ACHN (cell line): Measurements from ENCODE around the gene MYH7.

ENCODE experiments used
- DNase-seq: peaks from one replicate; pipeline ENCODE4 v3.0.0-alpha.2; 2015
- in situ Hi-C: cut with HindIII; loops from 2 replicates; pipeline ENCODE4 v1.10.0; 2017; ENCODE audit warnings: low sequenced_read_pairs, low pct_ligation_motif_present, low pct_unique_long_range_greater_than_20kb

MYH7 gene

DNA sequence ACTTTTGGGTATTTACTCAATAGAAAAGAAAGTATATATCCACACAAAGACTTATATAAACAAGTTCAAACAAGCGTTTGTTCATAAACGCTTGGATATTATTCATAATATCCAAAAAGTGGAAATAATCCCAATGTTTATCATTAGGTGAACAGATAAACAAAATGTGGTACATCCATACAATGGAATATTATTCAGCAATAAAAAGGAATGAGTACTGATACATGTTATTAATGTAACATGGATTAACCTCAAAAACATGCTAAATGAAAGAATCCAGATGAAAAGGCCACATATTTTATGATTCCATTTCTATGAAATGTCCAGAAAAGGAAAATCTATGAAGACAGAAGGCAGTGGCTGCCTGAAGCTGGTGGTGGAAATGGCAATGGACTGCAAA, 16.8 kb upstream of the MYH7 start:
- in situ Hi-C loops = no loop called here
- no peak for DNase-seq

GRCh38 chr14:23450379-23450778, 14.9 kb upstream of the MYH7 start:
- in situ Hi-C loops = no loop called here

GRCh38 chr14:23449314-23449713, 13.9 kb upstream of the MYH7 start:
- in situ Hi-C loops = no loop called here
- no peak for DNase-seq

More at GRCh38 chr14:23450379-23450778, 14.9 kb upstream of the MYH7 start:
- no peak for DNase-seq

DNA sequence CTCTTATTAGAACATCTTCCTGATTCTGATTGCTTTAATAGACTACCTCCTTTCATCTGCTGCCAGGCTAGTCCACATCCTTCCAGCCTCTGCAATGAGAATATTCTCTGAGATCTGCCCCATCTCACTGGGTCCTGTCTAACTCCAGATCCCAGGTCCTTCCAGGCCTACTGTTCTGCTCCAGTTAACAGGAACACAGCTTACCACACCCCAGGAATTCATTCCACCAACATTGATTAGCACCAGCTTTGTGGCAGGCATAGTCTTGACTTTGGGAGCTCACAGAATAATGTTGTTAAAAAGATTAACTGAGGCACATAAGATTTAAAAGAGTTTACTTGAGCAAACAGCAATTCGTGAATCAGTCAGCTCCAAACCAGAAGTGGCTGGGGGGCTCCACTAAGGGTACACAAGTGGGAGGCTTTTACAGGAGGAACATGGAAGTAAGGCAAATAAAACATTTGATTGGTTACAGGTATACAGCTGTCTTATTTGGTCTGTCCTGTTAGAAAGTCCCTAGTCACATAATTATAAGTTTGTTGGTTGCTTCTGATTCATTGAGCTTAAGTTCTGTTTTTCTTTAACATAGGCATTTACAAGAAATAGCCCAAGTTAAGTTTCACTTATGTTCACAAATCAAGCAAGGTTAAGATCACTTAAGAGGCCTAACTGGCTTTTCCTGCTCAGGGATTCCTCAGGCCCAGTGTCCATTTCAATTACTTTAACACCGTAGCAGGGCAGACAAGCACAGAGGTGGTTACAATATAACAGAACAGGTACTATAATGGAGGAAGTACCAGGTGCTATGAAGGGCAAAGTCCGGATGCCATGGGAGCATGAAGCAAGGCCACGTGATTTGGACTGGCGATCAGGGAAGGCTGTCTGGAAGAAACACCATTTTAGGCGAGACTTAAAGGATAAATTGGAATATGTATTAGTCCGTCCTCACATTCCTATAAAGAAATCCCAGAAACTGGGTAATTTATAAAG, 12.2 kb upstream of the MYH7 start:
- DNase-seq = no peak
- in situ Hi-C loops = no loop called here

DNA sequence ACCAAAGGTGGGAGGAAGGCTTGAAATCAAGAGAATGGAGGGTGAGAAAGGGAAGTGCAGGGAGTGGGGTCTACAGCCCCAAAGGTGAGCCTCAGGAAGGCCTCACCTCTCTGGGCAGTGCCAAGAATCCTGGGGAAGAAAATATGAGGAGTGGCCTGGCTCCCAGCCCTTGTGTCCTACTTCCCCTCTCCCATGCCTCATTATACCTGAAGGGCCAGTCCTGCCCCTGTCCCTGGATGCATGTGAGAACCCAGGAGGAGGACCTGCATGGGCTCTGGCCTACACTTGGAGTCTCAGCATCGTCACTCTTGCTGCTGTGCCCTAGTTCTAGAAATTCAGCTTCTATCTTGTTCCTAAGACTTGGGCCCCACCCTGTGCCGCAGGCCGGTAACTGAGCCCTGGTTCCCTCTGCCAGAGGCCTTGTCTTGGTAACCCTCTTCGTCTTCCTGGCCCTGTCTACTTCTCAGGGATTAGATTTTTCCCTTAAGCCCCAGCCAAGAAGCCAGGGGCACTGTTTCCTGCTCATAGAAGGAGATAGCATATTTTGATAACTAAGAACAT, 10.9 kb upstream of the MYH7 start:
- no peak for DNase-seq
- in situ Hi-C loops = no loop called here

DNA sequence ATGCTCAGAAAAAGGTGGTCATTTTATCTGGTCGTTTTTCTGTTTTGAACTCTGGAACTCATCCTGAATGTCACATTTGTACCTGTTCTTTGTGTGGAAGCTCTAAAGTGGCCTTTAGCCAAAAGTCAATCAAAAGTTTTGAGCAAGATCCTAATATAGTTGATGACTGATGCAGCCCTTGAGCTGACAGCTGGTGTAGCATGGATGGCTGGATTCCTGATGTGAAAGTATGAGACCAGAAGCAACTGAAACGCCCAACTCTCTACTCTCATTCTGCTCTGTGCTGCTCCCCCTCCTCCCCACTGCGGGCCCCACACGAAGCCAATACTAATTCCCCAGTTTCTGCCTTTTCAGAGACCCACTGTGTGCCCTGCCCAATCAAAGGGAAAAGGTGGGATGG, 10.3 kb upstream of the MYH7 start:
- in situ Hi-C loops = no loop called here
- no peak for DNase-seq

GRCh38 chr14:23444314-23444713, 8.9 kb upstream of the MYH7 start:
- in situ Hi-C loops = no loop called here
- DNase-seq = no peak

- DNase-seq = no peak
- in situ Hi-C loops = no loop called here
Observed at GRCh38 chr14:23443881-23444280, 8.4 kb upstream of the MYH7 start.

GRCh38 chr14:23443411-23443812, 8.0 kb upstream of the MYH7 start:
- no peak for DNase-seq
- in situ Hi-C loops = no loop called here

GRCh38 chr14:23442721-23443356, 7.4 kb upstream of the MYH7 start:
- DNase-seq = no peak
- in situ Hi-C loops = no loop called here

GRCh38 chr14:23441076-23441475, 5.6 kb upstream of the MYH7 start:
- in situ Hi-C loops = no loop called here
- no peak for DNase-seq

DNA sequence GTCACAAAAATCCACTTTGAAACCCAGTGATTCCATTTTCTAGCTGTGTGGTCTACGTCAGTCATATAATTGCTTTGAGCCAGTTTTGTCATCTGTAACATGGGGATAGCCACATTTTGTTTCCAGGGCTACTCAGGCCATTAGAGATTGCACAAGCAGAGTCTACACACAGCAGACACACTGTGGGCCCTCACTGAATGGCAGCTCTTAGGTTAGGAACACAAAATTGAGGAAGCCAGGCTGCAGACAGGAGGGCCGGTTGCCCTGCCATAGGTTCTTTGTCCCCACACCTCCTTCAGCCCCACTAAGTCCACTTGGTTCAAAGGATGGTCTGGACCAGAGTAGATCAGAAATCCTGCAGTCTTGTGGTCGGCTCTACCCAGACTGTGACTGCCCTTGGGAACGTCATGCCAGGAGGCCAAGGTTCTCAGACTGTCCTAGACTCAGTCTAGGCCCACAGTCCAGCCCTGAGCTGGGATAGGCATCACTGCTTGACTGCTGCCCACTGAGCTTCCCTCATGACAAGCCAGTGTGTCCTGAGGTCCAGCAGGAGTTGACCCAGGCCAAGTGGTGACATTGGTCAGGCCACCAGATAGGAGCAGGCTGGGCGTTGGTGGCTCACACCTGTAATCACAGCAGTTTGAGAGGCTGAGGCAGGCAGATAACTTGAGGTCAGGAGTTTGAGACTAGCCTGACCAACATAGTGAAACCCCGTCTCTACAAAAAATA, 3.8 kb upstream of the MYH7 start:
- no peak for DNase-seq
- in situ Hi-C loops = no loop called here

DNA sequence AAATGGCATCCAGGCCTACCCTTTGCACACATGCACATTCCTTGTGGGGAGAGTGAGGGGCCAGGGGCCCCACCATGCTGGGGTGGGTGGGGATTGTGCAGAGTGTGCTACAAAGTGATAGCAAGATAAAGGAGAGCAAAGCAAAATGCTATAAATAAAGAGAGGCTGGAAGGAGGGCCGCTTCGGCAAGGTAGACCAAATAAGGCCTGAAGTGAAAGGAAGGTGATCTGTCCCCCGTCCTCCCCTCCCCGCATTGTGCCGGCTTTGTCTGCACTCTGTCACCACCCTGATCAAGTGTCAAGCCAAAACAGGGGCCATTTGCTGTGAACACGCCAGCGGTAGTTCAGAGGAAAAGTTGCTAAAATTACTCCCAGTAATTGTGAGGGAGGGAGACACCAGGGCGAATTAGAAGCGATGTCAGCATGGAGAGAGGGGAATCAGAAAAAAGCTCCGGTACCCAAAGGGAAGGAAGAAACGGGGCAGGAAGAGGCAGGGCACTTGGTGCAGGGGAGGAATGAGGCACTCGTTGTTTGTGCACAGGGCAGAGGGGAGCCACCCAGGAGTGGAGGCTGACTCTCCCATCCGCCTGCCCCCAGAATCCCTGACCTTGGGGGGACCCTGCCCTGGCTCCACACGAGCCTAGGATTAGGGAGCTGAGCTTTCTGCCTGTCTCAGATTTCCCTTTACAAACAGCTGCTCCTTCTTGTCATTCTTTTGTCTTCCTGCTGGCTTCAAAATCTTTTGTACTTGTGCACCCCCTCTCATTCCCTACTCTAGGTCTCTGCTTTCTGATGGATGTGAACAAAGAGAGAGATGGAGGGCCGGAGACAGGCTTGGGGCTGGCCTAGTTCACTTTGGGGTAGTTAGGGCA, 2.9 kb upstream of the MYH7 start:
- DNase-seq = no peak
- in situ Hi-C loops = no loop called here

DNA sequence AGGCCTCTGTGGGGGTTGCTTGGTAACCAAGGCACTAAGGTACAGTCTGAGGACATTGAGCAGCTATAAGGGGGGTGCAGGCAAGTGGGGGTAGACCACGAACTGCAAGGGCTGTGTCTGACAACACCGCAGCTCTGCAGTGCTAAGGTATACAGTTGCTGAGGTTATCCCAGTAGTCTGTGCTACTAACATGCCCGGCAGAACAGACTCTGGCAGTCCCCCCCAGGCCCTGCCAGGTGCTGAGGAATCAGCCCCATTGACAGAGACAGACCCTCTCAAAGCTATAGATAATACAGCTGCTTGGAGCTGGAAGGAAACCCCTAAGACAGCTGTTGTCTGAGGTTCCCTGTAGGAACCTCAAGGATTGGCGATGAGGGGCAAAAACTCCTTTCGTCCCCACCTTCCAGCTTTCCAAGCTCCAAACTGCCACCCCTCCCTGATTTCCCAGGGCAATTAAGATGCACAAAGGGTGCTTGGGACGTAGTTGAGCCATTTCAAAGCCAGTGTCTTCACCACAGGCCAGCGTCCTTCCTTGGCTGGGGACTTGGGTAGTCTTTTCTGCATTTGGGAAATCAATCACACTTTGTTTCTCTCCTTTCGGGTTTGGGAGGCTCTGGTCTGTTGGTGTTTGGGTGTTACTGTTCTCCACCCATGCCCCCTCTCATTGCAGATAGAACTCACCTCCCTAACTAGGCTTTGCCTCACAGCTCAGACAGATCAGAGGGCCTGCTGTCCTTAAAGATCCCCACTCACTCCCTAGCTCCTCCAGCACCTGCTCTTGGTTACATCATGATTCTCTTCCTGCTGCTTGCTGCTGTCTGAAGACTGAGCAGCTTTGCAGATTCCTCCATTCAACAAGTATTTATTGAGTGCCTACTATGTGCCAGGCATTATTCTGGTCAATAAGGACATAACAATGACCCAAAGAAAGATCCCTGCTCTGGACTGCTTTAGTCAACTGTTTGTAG, 2.0 kb upstream of the MYH7 start:
- in situ Hi-C loops = no loop called here
- no peak for DNase-seq

DNA sequence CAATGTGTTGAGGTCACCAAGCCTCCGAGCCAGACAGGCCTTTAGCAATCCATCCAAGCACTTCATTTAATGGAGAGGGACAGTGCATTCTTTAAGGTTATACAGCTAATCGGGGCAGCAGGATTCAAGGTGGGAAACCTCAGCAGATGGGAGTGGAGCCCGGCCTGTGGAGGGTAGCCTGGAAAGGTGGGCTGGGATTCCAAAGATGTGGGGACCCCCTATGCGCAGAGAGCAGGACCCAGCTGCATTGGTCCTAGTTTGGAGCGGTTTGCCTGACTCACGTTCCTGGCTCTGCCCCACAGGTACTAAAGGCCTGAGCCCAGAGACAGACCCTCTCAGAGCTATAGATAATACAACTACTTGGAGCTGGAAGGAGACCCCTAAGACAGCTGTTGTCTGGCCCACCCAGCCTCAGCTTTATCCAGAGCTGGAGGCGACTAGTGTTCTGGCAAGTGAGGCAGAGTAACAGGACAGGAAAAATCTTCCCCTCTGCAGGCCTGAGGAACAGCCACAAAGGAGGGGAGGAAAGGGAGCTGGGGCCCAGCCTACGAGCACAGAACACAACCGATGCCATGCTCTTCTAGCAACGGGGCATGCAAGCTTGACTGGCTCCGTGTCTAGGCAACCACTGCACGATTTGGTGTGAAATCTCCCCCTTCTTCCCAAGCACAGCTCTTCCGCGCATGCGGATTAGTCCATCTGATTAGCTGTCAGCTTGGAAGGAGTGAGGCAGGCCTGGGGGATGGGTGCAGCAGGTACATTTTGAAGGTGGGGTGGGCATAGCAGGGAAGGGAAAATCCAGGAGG, 1.1 kb upstream of the MYH7 start:
- no peak for DNase-seq
- in situ Hi-C loops = no loop called here

DNA sequence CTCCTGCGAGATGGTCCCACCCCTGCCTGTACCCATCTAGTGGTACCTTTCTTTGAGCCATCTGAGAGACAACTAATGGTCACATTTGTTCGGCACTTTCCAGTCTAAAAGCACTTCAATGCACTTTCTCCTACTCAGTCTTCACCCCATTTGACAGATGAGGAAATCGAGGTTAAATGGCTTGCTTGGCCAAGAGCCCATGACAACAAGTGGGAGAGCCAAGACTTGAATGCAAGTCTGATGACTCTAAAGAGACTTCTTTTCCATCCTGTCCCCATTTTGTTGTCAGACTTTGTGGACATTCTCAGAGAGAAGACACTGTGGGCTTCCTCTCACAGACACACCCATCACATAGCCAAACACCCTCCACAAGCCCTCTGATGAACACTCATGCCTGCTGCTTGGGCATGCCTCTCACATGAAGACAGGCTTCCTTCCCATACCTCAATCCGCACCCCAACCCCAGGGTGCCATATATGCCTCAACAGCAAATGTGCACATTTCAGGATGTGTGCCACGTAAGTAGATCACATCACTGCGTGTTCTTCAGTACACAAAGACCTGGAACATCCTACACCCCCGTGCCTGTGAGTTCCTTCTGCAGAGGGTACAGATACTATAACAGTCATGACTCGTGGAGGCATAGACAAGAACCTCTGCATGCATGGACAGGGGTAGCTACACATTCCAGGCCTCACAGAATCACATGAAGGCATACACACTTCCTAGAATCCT, 805 bp downstream of the MYH7 start:
- in situ Hi-C loops = no loop called here
- no peak for DNase-seq
